Subcutaneous adipose tissue (tissue), 4 donors: ENCODE results near the gene TMEM208. TPM values are rescaled to one million over a fixed set of nuclear protein-coding genes. Genes with fewer than 3 reads are reported as not detected.

Experiments used
- total RNA-seq, 4 donors: library from RNA; depleted of rRNA; stranded (reverse); fragments of >200 nt; gene quantifications; one replicate each; pipeline ENCODE4 v1.1.0, GENCODE V29; 2016
- TF ChIP-seq, protein P1 (sequence below): fragments of 450-650 bp; IDR thresholded peaks from one replicate; pipeline ENCODE4 v1.5.1; 2016; ENCODE audit warnings: low read depth, mild to moderate bottlenecking, control low read depth, antibody characterized with exemption, moderate library complexity

Gene TMEM208
- 10 to 100 TPM; 21.9 to 36.1 (median 33.3) TPM for total RNA-seq

GRCh38 chr16:67226804-67227566 lies at the start of gene TMEM208:
TSS of gene TMEM208 (plus strand) at chr16:67227130. CDS start at chr16:67227219, 89 bp downstream.
- TF ChIP-seq, protein P1, sequence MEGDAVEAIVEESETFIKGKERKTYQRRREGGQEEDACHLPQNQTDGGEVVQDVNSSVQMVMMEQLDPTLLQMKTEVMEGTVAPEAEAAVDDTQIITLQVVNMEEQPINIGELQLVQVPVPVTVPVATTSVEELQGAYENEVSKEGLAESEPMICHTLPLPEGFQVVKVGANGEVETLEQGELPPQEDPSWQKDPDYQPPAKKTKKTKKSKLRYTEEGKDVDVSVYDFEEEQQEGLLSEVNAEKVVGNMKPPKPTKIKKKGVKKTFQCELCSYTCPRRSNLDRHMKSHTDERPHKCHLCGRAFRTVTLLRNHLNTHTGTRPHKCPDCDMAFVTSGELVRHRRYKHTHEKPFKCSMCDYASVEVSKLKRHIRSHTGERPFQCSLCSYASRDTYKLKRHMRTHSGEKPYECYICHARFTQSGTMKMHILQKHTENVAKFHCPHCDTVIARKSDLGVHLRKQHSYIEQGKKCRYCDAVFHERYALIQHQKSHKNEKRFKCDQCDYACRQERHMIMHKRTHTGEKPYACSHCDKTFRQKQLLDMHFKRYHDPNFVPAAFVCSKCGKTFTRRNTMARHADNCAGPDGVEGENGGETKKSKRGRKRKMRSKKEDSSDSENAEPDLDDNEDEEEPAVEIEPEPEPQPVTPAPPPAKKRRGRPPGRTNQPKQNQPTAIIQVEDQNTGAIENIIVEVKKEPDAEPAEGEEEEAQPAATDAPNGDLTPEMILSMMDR = no peak

GRCh38 chr16:67177743-67178699 lies 48.9 kb upstream of the TMEM208 start:
- TF ChIP-seq, protein P1 = no peak

DNA sequence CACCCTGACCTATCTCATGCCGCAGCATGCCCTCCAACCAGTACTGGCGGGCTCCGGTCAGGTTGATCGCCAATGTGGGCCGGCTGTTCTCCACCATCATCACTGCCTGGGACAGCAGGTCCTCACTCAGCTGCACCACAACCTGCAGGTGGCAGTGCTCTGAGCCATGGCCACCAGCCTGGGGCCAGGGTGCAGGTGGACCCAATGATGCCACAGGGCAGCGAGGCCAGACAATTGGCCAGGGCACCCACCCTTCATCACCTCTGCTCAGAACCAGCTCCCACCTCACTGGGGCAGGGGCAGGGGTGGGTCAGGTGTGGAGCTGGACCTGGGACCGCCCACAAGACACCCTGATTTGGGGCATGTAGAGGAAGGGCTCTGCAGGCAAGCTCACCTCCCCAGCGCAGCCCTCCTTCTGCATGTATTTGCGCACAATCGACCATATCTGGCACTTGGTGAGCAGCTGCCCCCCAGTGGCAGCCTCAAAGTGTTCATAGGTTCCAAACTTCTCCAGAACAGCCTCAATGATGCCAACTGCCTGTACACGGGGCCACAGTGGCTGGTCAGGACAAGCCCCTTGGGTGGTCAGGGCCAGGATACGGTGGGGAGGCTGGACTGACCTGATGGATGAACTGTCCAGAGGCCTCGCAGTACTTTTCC lies 47.4 kb upstream of the TMEM208 start:
- TF ChIP-seq, protein P1 = no peak

DNA sequence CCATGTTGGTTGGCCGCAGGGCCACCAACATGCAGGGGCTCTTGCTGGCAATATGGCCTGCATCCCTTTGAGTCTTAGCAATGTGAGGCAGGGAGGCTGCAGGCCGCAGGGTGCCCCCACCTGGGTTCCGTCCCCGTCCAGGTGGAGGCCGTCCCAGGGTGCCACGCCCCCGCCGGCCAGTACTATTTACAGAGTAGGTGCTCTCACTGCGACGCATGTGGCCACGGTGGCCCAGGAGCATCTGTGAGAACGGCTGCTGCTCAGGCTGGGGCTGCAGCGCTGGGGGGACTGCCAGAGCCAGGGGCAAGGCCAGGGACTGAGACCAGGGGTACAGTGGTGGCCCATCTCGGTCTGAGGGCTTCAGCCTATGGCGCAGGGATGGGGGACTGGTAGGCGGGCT lies 46.8 kb upstream of the TMEM208 start:
- TF ChIP-seq, protein P1 = no peak

DNA sequence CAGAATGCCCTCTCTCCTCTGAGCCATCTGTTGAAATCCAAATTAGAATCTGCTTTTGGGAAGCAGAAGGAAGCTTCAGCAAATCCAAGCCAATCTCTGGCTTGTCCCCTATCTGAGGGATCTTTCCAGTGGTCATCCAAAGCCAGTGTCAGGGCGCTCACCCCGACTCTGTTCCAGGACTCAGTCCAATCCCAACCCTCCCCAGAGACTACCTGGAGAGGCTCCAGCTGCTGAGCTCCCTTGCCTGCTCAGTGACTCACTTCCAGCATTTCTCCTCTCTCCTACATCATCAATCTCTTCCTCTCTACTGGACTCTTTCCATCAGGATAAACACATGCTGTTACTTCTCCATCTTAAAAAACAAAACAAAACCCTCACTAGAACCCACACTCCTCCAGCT lies 45.6 kb upstream of the TMEM208 start:
- TF ChIP-seq, protein P1 = no peak

- TF ChIP-seq, protein P1 = no peak
These were observed 44.6 kb upstream of the TMEM208 start for GRCh38 chr16:67182288-67182687.
